ENCODE measurements around the gene TRIM13.
"Not testable (repeated sequence)": the region's sequence is repeated elsewhere in the genome, so short reads cannot be mapped to it uniquely, and the experiment has no call there.

The TRIM13 gene

GRCh38 chr13:50026788-50027473 lies 30.1 kb downstream of the TRIM13 start:
- no peaks in the 10 kb centered on the region for H3K27me3 ChIP-seq (replicated peaks; ENCODE audit: control insufficient read depth, insufficient read depth, low read length)
- peaks cover 13% of the 10 kb centered on the region for H3K36me3 ChIP-seq (ENCODE audit: control insufficient read depth, insufficient read depth, low read length, severe bottlenecking)
- no peak overlapping the region for H3K9ac ChIP-seq (ENCODE audit: low read length)
- no peak overlapping the region for H3K4me3 ChIP-seq (ENCODE audit: low read length)
- no peak for DNase-seq (ENCODE audit: low read depth)
- H3K9me3 ChIP-seq (ENCODE audit: control insufficient read depth, low read length) = no peaks in the 10 kb centered on the region
- H3K4me1 ChIP-seq (ENCODE audit: control insufficient read depth, insufficient read depth, low read length) = peaks cover 20% of the 10 kb centered on the region

GRCh38 chr13:50030315-50030714 lies 33.5 kb downstream of the TRIM13 start:
- Histone ChIP-seq H3K27me3 (replicated peaks; ENCODE audit: control insufficient read depth, insufficient read depth, low read length) (no peaks in the 10 kb centered on the region), H3K9ac (ENCODE audit: low read length) (no peak overlapping the region), H3K36me3 (ENCODE audit: control insufficient read depth, insufficient read depth, low read length, severe bottlenecking) (no peaks in the 10 kb centered on the region), H3K9me3 (ENCODE audit: control insufficient read depth, low read length) (no peaks in the 10 kb centered on the region), H3K4me1 (ENCODE audit: control insufficient read depth, insufficient read depth, low read length) (peaks cover 24% of the 10 kb centered on the region), H3K4me3 (ENCODE audit: low read length) (no peak overlapping the region)
- DNase-seq (ENCODE audit: low read depth) = no peak

- Histone ChIP-seq H3K4me3 (ENCODE audit: low read length) (no peak overlapping the region), H3K36me3 (ENCODE audit: control insufficient read depth, insufficient read depth, low read length, severe bottlenecking) (peaks cover 3% of the 10 kb centered on the region), H3K4me1 (ENCODE audit: control insufficient read depth, insufficient read depth, low read length) (peaks cover 10% of the 10 kb centered on the region), H3K9ac (ENCODE audit: low read length) (no peak overlapping the region), H3K9me3 (ENCODE audit: control insufficient read depth, low read length) (no peaks in the 10 kb centered on the region), H3K27me3 (replicated peaks; ENCODE audit: control insufficient read depth, insufficient read depth, low read length) (no peaks in the 10 kb centered on the region)
- DNase-seq (ENCODE audit: low read depth) = peak; percentile 62
These were observed 36.9 kb downstream of the TRIM13 start for GRCh38 chr13:50033725-50034124.

- H3K27me3 ChIP-seq (replicated peaks; ENCODE audit: control insufficient read depth, insufficient read depth, low read length) = no peaks in the 10 kb centered on the region
- no peak overlapping the region for H3K4me3 ChIP-seq (ENCODE audit: low read length)
- no peak overlapping the region for H3K9ac ChIP-seq (ENCODE audit: low read length)
- H3K4me1 ChIP-seq (ENCODE audit: control insufficient read depth, insufficient read depth, low read length) = peaks cover 10% of the 10 kb centered on the region
- peaks cover 12% of the 10 kb centered on the region for H3K36me3 ChIP-seq (ENCODE audit: control insufficient read depth, insufficient read depth, low read length, severe bottlenecking)
- no peaks in the 10 kb centered on the region for H3K9me3 ChIP-seq (ENCODE audit: control insufficient read depth, low read length)
- no peak for DNase-seq (ENCODE audit: low read depth)
These were observed 40.9 kb downstream of the TRIM13 start for GRCh38 chr13:50037788-50038187.

GRCh38 chr13:50038266-50038665 lies 41.4 kb downstream of the TRIM13 start:
- no peaks in the 10 kb centered on the region for H3K9me3 ChIP-seq (ENCODE audit: control insufficient read depth, low read length)

GRCh38 chr13:50052478-50052877 lies 55.6 kb downstream of the TRIM13 start:
- no peak overlapping the region for H3K4me3 ChIP-seq (ENCODE audit: low read length)
- no peak for DNase-seq (ENCODE audit: low read depth)
- no peaks in the 10 kb centered on the region for H3K4me1 ChIP-seq (ENCODE audit: control insufficient read depth, insufficient read depth, low read length)
- H3K9ac ChIP-seq (ENCODE audit: low read length) = no peak overlapping the region
- no peaks in the 10 kb centered on the region for H3K9me3 ChIP-seq (ENCODE audit: control insufficient read depth, low read length)
- no peaks in the 10 kb centered on the region for H3K27me3 ChIP-seq (replicated peaks; ENCODE audit: control insufficient read depth, insufficient read depth, low read length)
- H3K36me3 ChIP-seq (ENCODE audit: control insufficient read depth, insufficient read depth, low read length, severe bottlenecking) = peaks cover 14% of the 10 kb centered on the region

More at GRCh38 chr13:50038266-50038665, 41.4 kb downstream of the TRIM13 start:
- Histone ChIP-seq H3K4me1 (ENCODE audit: control insufficient read depth, insufficient read depth, low read length) (peaks cover 10% of the 10 kb centered on the region), H3K9ac (ENCODE audit: low read length) (no peak overlapping the region), H3K4me3 (ENCODE audit: low read length) (no peak overlapping the region), H3K27me3 (replicated peaks; ENCODE audit: control insufficient read depth, insufficient read depth, low read length) (no peaks in the 10 kb centered on the region), H3K36me3 (ENCODE audit: control insufficient read depth, insufficient read depth, low read length, severe bottlenecking) (peaks cover 15% of the 10 kb centered on the region)
- no peak for DNase-seq (ENCODE audit: low read depth)

GRCh38 chr13:50053844-50054243 lies 57.0 kb downstream of the TRIM13 start:
- Histone ChIP-seq H3K27me3 (replicated peaks; ENCODE audit: control insufficient read depth, insufficient read depth, low read length) (no peaks in the 10 kb centered on the region), H3K36me3 (ENCODE audit: control insufficient read depth, insufficient read depth, low read length, severe bottlenecking) (peaks cover 14% of the 10 kb centered on the region), H3K9me3 (ENCODE audit: control insufficient read depth, low read length) (no peaks in the 10 kb centered on the region), H3K4me3 (ENCODE audit: low read length) (no peak overlapping the region), H3K4me1 (ENCODE audit: control insufficient read depth, insufficient read depth, low read length) (no peaks in the 10 kb centered on the region), H3K9ac (ENCODE audit: low read length) (no peak overlapping the region)
- no peak for DNase-seq (ENCODE audit: low read depth)

GRCh38 chr13:50055454-50055853 lies 58.6 kb downstream of the TRIM13 start:
- no peaks in the 10 kb centered on the region for H3K4me1 ChIP-seq (ENCODE audit: control insufficient read depth, insufficient read depth, low read length)
- no peak for DNase-seq (ENCODE audit: low read depth)
- no peak overlapping the region for H3K9ac ChIP-seq (ENCODE audit: low read length)
- peaks cover 20% of the 10 kb centered on the region for H3K36me3 ChIP-seq (ENCODE audit: control insufficient read depth, insufficient read depth, low read length, severe bottlenecking)
- H3K9me3 ChIP-seq (ENCODE audit: control insufficient read depth, low read length) = no peaks in the 10 kb centered on the region
- H3K27me3 ChIP-seq (replicated peaks; ENCODE audit: control insufficient read depth, insufficient read depth, low read length) = no peaks in the 10 kb centered on the region
- no peak overlapping the region for H3K4me3 ChIP-seq (ENCODE audit: low read length)

GRCh38 chr13:50060718-50061117 lies 63.9 kb downstream of the TRIM13 start:
- Histone ChIP-seq H3K27me3 (replicated peaks; ENCODE audit: control insufficient read depth, insufficient read depth, low read length) (no peaks in the 10 kb centered on the region), H3K4me3 (ENCODE audit: low read length) (no peak overlapping the region), H3K9ac (ENCODE audit: low read length) (no peak overlapping the region), H3K9me3 (ENCODE audit: control insufficient read depth, low read length) (no peaks in the 10 kb centered on the region), H3K4me1 (ENCODE audit: control insufficient read depth, insufficient read depth, low read length) (no peaks in the 10 kb centered on the region), H3K36me3 (ENCODE audit: control insufficient read depth, insufficient read depth, low read length, severe bottlenecking) (peaks cover 20% of the 10 kb centered on the region)
- no peak for DNase-seq (ENCODE audit: low read depth)

- not testable (repeated sequence) for DNase-seq (ENCODE audit: low read depth); H3K4me3 ChIP-seq (ENCODE audit: low read length); H3K4me1 ChIP-seq (ENCODE audit: control insufficient read depth, insufficient read depth, low read length); H3K27me3 ChIP-seq (replicated peaks; ENCODE audit: control insufficient read depth, insufficient read depth, low read length); H3K9me3 ChIP-seq (ENCODE audit: control insufficient read depth, low read length); H3K9ac ChIP-seq (ENCODE audit: low read length)
- H3K36me3 ChIP-seq (ENCODE audit: control insufficient read depth, insufficient read depth, low read length, severe bottlenecking) = peaks cover 34% of the 10 kb centered on the region
These were observed 65.5 kb downstream of the TRIM13 start for GRCh38 chr13:50062336-50062735.

- peaks cover 23% of the 10 kb centered on the region for H3K4me1 ChIP-seq (ENCODE audit: control insufficient read depth, insufficient read depth, low read length)
- H3K9me3 ChIP-seq (ENCODE audit: control insufficient read depth, low read length) = no peaks in the 10 kb centered on the region
- H3K36me3 ChIP-seq (ENCODE audit: control insufficient read depth, insufficient read depth, low read length, severe bottlenecking) = peaks cover 31% of the 10 kb centered on the region
- DNase-seq (ENCODE audit: low read depth) = no peak
- no peak overlapping the region for H3K4me3 ChIP-seq (ENCODE audit: low read length)
- no peak overlapping the region for H3K9ac ChIP-seq (ENCODE audit: low read length)
- no peaks in the 10 kb centered on the region for H3K27me3 ChIP-seq (replicated peaks; ENCODE audit: control insufficient read depth, insufficient read depth, low read length)
These were observed 68.9 kb downstream of the TRIM13 start for GRCh38 chr13:50065712-50066111.
